ENCODE data around the gene CHST12.
"Not testable (repeated sequence)": the region's sequence is repeated elsewhere in the genome, so short reads cannot be mapped to it uniquely, and the experiment has no call there.

CHST12 gene

GRCh38 chr7:2460641-2461040 is 57.2 kb downstream of the CHST12 start:
- DNase-seq (ENCODE audit: low read depth in 2 of 2), result no peak

GRCh38 chr7:2461268-2462026 is 58.0 kb downstream of the CHST12 start:
- no peak for DNase-seq (ENCODE audit: low read depth in 2 of 2)

- no peak for DNase-seq (ENCODE audit: low read depth in 2 of 2)
Observed at GRCh38 chr7:2462731-2463130, 59.3 kb downstream of the CHST12 start.

GRCh38 chr7:2465928-2466327 is 62.5 kb downstream of the CHST12 start:
- no peak for DNase-seq (ENCODE audit: low read depth in 2 of 2)

- DNase-seq (ENCODE audit: low read depth in 2 of 2), result no peak
Observed at GRCh38 chr7:2466675-2467074, 63.3 kb downstream of the CHST12 start.

GRCh38 chr7:2468227-2468626 is 64.8 kb downstream of the CHST12 start:
- no peak for DNase-seq (ENCODE audit: low read depth in 2 of 2)

GRCh38 chr7:2469460-2470203 is 66.2 kb downstream of the CHST12 start:
- DNase-seq (ENCODE audit: low read depth in 2 of 2), result not testable (repeated sequence)

GRCh38 chr7:2470204-2471021 is 67.0 kb downstream of the CHST12 start:
- DNase-seq (ENCODE audit: low read depth in 2 of 2), result no peak

GRCh38 chr7:2471022-2471329 is 67.6 kb downstream of the CHST12 start:
- DNase-seq (ENCODE audit: low read depth in 2 of 2), result no peak

- no peak for DNase-seq (ENCODE audit: low read depth in 2 of 2)
Observed at GRCh38 chr7:2471396-2471795, 68.0 kb downstream of the CHST12 start.

GRCh38 chr7:2472739-2473138 is 69.3 kb downstream of the CHST12 start:
- no peak for DNase-seq (ENCODE audit: low read depth in 2 of 2)

GRCh38 chr7:2473496-2474180 is 70.2 kb downstream of the CHST12 start:
- no peak for DNase-seq (ENCODE audit: low read depth in 2 of 2)

GRCh38 chr7:2474224-2474623 is 70.8 kb downstream of the CHST12 start:
- no peak for DNase-seq (ENCODE audit: low read depth in 2 of 2)

- DNase-seq (ENCODE audit: low read depth in 2 of 2), result no peak
Observed at GRCh38 chr7:2474813-2475677, 71.6 kb downstream of the CHST12 start.

- no peak for DNase-seq (ENCODE audit: low read depth in 2 of 2)
Observed at GRCh38 chr7:2475678-2476015, 72.2 kb downstream of the CHST12 start.

- no peak for DNase-seq (ENCODE audit: low read depth in 2 of 2)
Observed at GRCh38 chr7:2476298-2476697, 72.9 kb downstream of the CHST12 start, which contains the start of gene GRIFIN. Gene GRIFIN, minus strand, starts transcription at chr7:2476398. Its CDS starts 15 bp downstream, at chr7:2476383.

GRCh38 chr7:2476776-2477446 is 73.5 kb downstream of the CHST12 start:
- no peak for DNase-seq (ENCODE audit: low read depth in 2 of 2)

GRCh38 chr7:2477447-2478398 is 74.3 kb downstream of the CHST12 start:
- peak; percentile 42 to 54 for DNase-seq (ENCODE audit: low read depth in 2 of 2)

GRCh38 chr7:2478399-2478785 is 75.0 kb downstream of the CHST12 start:
- no peak for DNase-seq (ENCODE audit: low read depth in 2 of 2)

All from stimulated activated CD4-positive, alpha-beta T cell treated with anti-CD3 and anti-CD28 coated beads, Interleukin-4, amount 100 ng/mL, for 48 hours (primary cell).